Activated naive CD4-positive, alpha-beta T cell treated with anti-CD3 and anti-CD28 coated beads for 36 hours (primary cell): ENCODE data around the gene SSBP4. TPM values are rescaled to one million over a fixed set of nuclear protein-coding genes. Genes with fewer than 3 reads are reported as not detected.

Source experiments
- CTCF ChIA-PET: fragments of 350-600 bp; sonication (Branson Sonifier 250); formaldehyde crosslinking; loops from one replicate; lab custom pipeline; 2021; ENCODE audit warnings: antibody characterized with exemption; lab: Charles Lee
- DNase-seq: peaks from one replicate; pipeline ENCODE4 v3.0.0-alpha.2; 2020
- H3K27ac Mint-ChIP-seq: one replicate; pipeline ENCODE4 v1.8.0; 2021; ENCODE audit warnings: mild to moderate bottlenecking, mixed read lengths
- H3K27me3 Mint-ChIP-seq: one replicate; pipeline ENCODE4 v1.8.0; 2021; ENCODE audit warnings: low read depth, mixed read lengths
- H3K36me3 Mint-ChIP-seq: one replicate; pipeline ENCODE4 v1.8.0; 2021; ENCODE audit warnings: low read depth, mixed read lengths
- H3K4me1 Mint-ChIP-seq: one replicate; pipeline ENCODE4 v1.8.0; 2021; ENCODE audit warnings: low read depth, mixed read lengths
- H3K4me3 Mint-ChIP-seq: one replicate; pipeline ENCODE4 v1.8.0; 2021; ENCODE audit warnings: mild to moderate bottlenecking, moderate library complexity, mixed read lengths
- H3K9me3 Mint-ChIP-seq: one replicate; pipeline ENCODE4 v1.8.0; 2021; ENCODE audit warnings: mixed read lengths
- intact Hi-C: fragments of 100-400 bp; cut with micrococcal nuclease; formaldehyde crosslinking; loops from one replicate; pipeline ENCODE4 v1.15.1; 2023
- microRNA-seq: library from miRNA; unstranded; fragments of <30 nt; microRNA quantifications from one replicate; pipeline ENCODE4 v1.2.0, GENCODE V29; 2022; ENCODE audit warnings: borderline microRNAs expressed, borderline replicate concordance
- total RNA-seq, 2 experiments: library from RNA; stranded (reverse); gene quantifications; one replicate each; pipeline ENCODE4 v1.2.3, GENCODE V29; 2021

Gene SSBP4
- total RNA-seq, 2 experiments from 2014 or later, result 62.6 to 71.4 TPM

- intact Hi-C loops, result no loop called here
- Mint-ChIP-seq H3K9me3 (no peaks in the 10 kb centered on the region), H3K27me3 (no peaks in the 10 kb centered on the region), H3K36me3 (peaks cover 2% of the 10 kb centered on the region), H3K4me1 (peaks cover 64% of the 10 kb centered on the region), H3K4me3 (no peak overlapping the region), H3K27ac (no peak overlapping the region)
- DNase-seq, result no peak
- CTCF ChIA-PET, result interaction anchor here (0.8 to 2.1 kb wide), 6 partner anchors 10 to 38 kb away, joined by 3 to 9 read pairs (median 4); no protein-coding TSS in a partner anchor
Observed at GRCh38 chr19:18481505-18482222, 62.5 kb downstream of the SSBP4 start.

GRCh38 chr19:18483119-18483890 is 64.1 kb downstream of the SSBP4 start:
- no peak overlapping the region for H3K27ac Mint-ChIP-seq
- intact Hi-C loops, result no loop called here
- no peak overlapping the region for H3K4me3 Mint-ChIP-seq
- H3K9me3 Mint-ChIP-seq, result no peaks in the 10 kb centered on the region
- peaks cover 2% of the 10 kb centered on the region for H3K36me3 Mint-ChIP-seq
- peaks cover 58% of the 10 kb centered on the region for H3K4me1 Mint-ChIP-seq
- no peak for DNase-seq
- CTCF ChIA-PET, result interaction anchor here (1.4 to 2.1 kb wide), 2 partner anchors 21 to 36 kb away, joined by 4 to 9 read pairs; no protein-coding TSS in a partner anchor
- no peaks in the 10 kb centered on the region for H3K27me3 Mint-ChIP-seq

Small RNA genes lying within 50 kb of the gene (microRNA-seq; reads per million reads assigned to microRNA genes)
- gene MIR3189, result not detected

Other genes starting within 250 kb of the SSBP4 start
- 10 to 100 TPM; 19.0 to 20.8 TPM for gene IFI30, start 245.6 kb upstream of the SSBP4 start, total RNA-seq
- 1 to 10 TPM; 6.3 to 6.5 TPM for gene MPV17L2, start 226.2 kb upstream of the SSBP4 start, total RNA-seq
- gene RAB3A, start 215.4 kb upstream of the SSBP4 start, total RNA-seq, result 1 to 10 TPM; 3.8 to 6.0 TPM
- under 1 TPM in 1 of 2 experiments, not detected in 1; 0.10 TPM for gene PDE4C, start 193.0 kb upstream of the SSBP4 start, total RNA-seq
- gene IQCN, start 144.9 kb upstream of the SSBP4 start, total RNA-seq, result under 1 TPM in 1 of 2 experiments, not detected in 1; 0.19 TPM
- 100 to 1,000 TPM in 1 of 2 experiments, 10 to 100 TPM in 1; 87.9 to 105 TPM for gene JUND, start 137.8 kb upstream of the SSBP4 start, total RNA-seq
- 100 to 1,000 TPM; 439 to 451 TPM for gene LSM4, start 96.3 kb upstream of the SSBP4 start, total RNA-seq
- gene PGPEP1, start 78.8 kb upstream of the SSBP4 start, total RNA-seq, result 10 to 100 TPM; 14.4 to 15.6 TPM
- under 1 TPM in 1 of 2 experiments, not detected in 1; 0.20 TPM for gene GDF15, start 33.2 kb upstream of the SSBP4 start, total RNA-seq
- gene LRRC25, start 21.8 kb upstream of the SSBP4 start, total RNA-seq, result not detected
- gene ISYNA1, start 18.7 kb downstream of the SSBP4 start, total RNA-seq, result 10 to 100 TPM; 12.3 to 14.3 TPM
- 10 to 100 TPM; 14.1 TPM for gene ELL, start 102.7 kb downstream of the SSBP4 start, total RNA-seq
- 100 to 1,000 TPM; 161 to 163 TPM for gene FKBP8, start 124.2 kb downstream of the SSBP4 start, total RNA-seq
- 10 to 100 TPM; 86.7 TPM for gene KXD1, start 138.5 kb downstream of the SSBP4 start, total RNA-seq
- 1,000 to 10,000 TPM; 1,997 to 2,122 TPM for gene UBA52, start 152.5 kb downstream of the SSBP4 start, total RNA-seq
- gene REX1BD, start 169.4 kb downstream of the SSBP4 start, total RNA-seq, result 10 to 100 TPM; 62.9 to 68.5 TPM
- gene CRLF1, start 187.4 kb downstream of the SSBP4 start, total RNA-seq, result not detected
- gene TMEM59L, start 193.5 kb downstream of the SSBP4 start, total RNA-seq, result under 1 TPM; 0.21 to 0.40 TPM
- 10 to 100 TPM in 1 of 2 experiments, 1 to 10 TPM in 1; 8.9 to 12.0 TPM for gene KLHL26, start 217.6 kb downstream of the SSBP4 start, total RNA-seq